HepG2 (cell line): ENCODE measurements around the gene FAM83E. TPM values are rescaled to one million over a fixed set of nuclear protein-coding genes. Genes with fewer than 3 reads are reported as not detected.

Experiments used
- ATAC-seq: fragments of 200-7000 bp; cut with Tn5 transposase; 3 replicates; pipeline ENCODE4 v1.9.1; 2020; ENCODE audit warnings: mild to moderate bottlenecking, moderate library complexity
- BruUV-seq: library from RNA; stranded (reverse); fragments of 400-500 nt; replicated peaks from 2 replicates; lab custom pipeline; 2021; lab: Mats Ljungman, UMichigan
- CTCF ChIA-PET: fragments of 300-600 bp; formaldehyde crosslinking; extraction: SDS; loops from one replicate; lab custom pipeline; 2021; ENCODE audit warnings: low total read pairs, inconsistent platforms, low intra/inter-chr PET ratio; lab: Yijun Ruan, JAX
- POLR2A ChIA-PET: fragments of 350-600 bp; sonication (Branson Sonifier 250); formaldehyde crosslinking; loops from one replicate; lab custom pipeline; 2020; ENCODE audit warnings: antibody characterized with exemption, inconsistent platforms; lab: Yijun Ruan, JAX
- DNase-seq: peaks from one replicate; pipeline ENCODE4 v3.0.0-alpha.2; 2015; ENCODE audit warnings: low spot score
- FAIRE-seq: peaks from 3 replicates; lab custom pipeline; 2011; peaks lifted over from hg19 to GRCh38; lab: Jason Lieb, UNC
- H2AFZ ChIP-seq: one replicate; pipeline ENCODE4 v1.6.1; 2011; ENCODE audit warnings: low read length, inconsistent platforms
- H3K27ac ChIP-seq: fragments of 300-600 bp; 3 replicates; pipeline ENCODE4 v1.8.0; 2011; ENCODE audit warnings: mixed run types, mild to moderate bottlenecking, mixed read lengths, low read length, inconsistent platforms; ENCODE audit not compliant: insufficient read depth; ENCODE audit errors: extremely low read length
- H3K27me3 ChIP-seq, 2 experiments: fragments of 200-600 bp in 1 of 2; 2 replicates in 1 of 2; 3 replicates in 1 of 2; pipeline versions ENCODE4 v1.6.0 to v1.8.0; 2011; ENCODE audit warnings: low read length in 2 of 2, mild to moderate bottlenecking in 2 of 2, moderate library complexity in 2 of 2, inconsistent platforms in 1 of 2; ENCODE audit not compliant: insufficient read depth in 2 of 2, control insufficient read depth in 1 of 2
- H3K36me3 ChIP-seq, 2 experiments: fragments of 200-600 bp in 1 of 2; replicated peaks in 1 of 2; 2 replicates in 1 of 2; 3 replicates in 1 of 2; pipeline versions ENCODE4 v1.5.1 to v1.8.0; 2011; ENCODE audit warnings: low read length in 2 of 2, inconsistent platforms in 1 of 2; ENCODE audit not compliant: insufficient read depth in 2 of 2, control insufficient read depth in 1 of 2
- H3K4me1 ChIP-seq: 2 replicates; pipeline ENCODE4 v1.5.1; 2012; ENCODE audit warnings: low read length, inconsistent platforms; ENCODE audit not compliant: insufficient read depth
- H3K4me2 ChIP-seq: 2 replicates; pipeline ENCODE4 v1.6.0; 2011; ENCODE audit warnings: low read depth, low read length, inconsistent platforms
- H3K4me3 ChIP-seq, 3 experiments: fragments of 200-600 bp in 1 of 3; sonication (generic), shearing (Covaris generic) in 1 of 3; replicated peaks in 1 of 3; 2 replicates each; pipeline ENCODE4 v1.5.1; 2011 to 2016; ENCODE audit warnings: low read length in 3 of 3, inconsistent platforms in 2 of 3, low read depth in 2 of 3, mild to moderate bottlenecking in 2 of 3, control low read depth in 1 of 3, mixed read lengths in 1 of 3; ENCODE audit not compliant: insufficient read depth in 1 of 3
- H3K79me2 ChIP-seq: one replicate; pipeline ENCODE4 v1.6.1; 2011; ENCODE audit warnings: low read length, inconsistent platforms; ENCODE audit not compliant: insufficient read depth
- H3K9ac ChIP-seq: 2 replicates; pipeline ENCODE4 v1.6.0; 2011; ENCODE audit warnings: mild to moderate bottlenecking, low read depth, low read length, inconsistent platforms; ENCODE audit not compliant: insufficient read depth
- H3K9me3 ChIP-seq: 2 replicates; pipeline ENCODE4 v1.5.1; 2012; ENCODE audit warnings: mild to moderate bottlenecking, low read length
- H4K20me1 ChIP-seq: 2 replicates; pipeline ENCODE4 v1.6.0; 2011; ENCODE audit warnings: inconsistent platforms, mild to moderate bottlenecking, low read length, moderate library complexity; ENCODE audit not compliant: insufficient read depth
- PCBP1 ChIP-seq: fragments of 200-400 bp; formaldehyde crosslinking; IDR thresholded peaks from 2 replicates; pipeline ENCODE4 v1.6.1; 2017; ENCODE audit warnings: mild to moderate bottlenecking, low read depth, low read length, borderline replicate concordance
- SMAD3 ChIP-seq: sonication (generic); formaldehyde crosslinking; IDR thresholded peaks from 2 replicates; pipeline ENCODE4 v1.4.0; 2020; ENCODE audit warnings: missing genetic modification reagents
- WGBS: methylation state at CpG from one replicate; pipeline ENCODE4 v1.1.6; 2017; ENCODE audit warnings: low lambda C conversion rate; 5-methylcytosine and 5-hydroxymethylcytosine counted together
- in situ Hi-C: cut with HindIII; loops from 2 replicates; pipeline ENCODE4 v1.10.0; 2017; ENCODE audit warnings: low pct_unique_long_range_greater_than_20kb; ENCODE audit not compliant: extremely low pct_ligation_motif_present
- intact Hi-C: fragments of 100-400 bp; cut with micrococcal nuclease; formaldehyde crosslinking; loops from one replicate; pipeline ENCODE4 v1.10.0; 2022; ENCODE audit not compliant: unreplicated experiment
- polyA plus RNA-seq, 8 experiments: library from polyadenylated mRNA; depleted of rRNA in 3 of 8; stranded (reverse) in 7 of 8; unstranded in 1 of 8; fragments of >200 nt; fragmentation: Illumina TruSeq in 4 of 8; extraction: Trizol in 4 of 8; gene quantifications; 2 replicates each; pipeline versions ENCODE4 v1.2.1 to v1.2.3, GENCODE V29; 2011 to 2016; ENCODE audit warnings: low read depth in 4 of 8, missing spikeins in 1 of 8, mixed read lengths in 1 of 8; ENCODE audit not compliant: insufficient read depth in 1 of 8
- total RNA-seq, 5 experiments: library from RNA; depleted of rRNA; stranded (reverse); fragments of >200 nt; fragmentation: Illumina TruSeq; extraction: Trizol; gene quantifications; 2 replicates each; pipeline ENCODE4 v1.2.3, GENCODE V29; 2016; ENCODE audit warnings: low read depth in 1 of 5
- TF ChIP-seq, protein P1 (sequence below): sonication (generic); formaldehyde crosslinking; IDR thresholded peaks from 2 replicates; pipeline ENCODE4 v1.4.0; 2020; ENCODE audit warnings: missing genetic modification reagents, borderline replicate concordance
- TF ChIP-seq, protein P2 (sequence below): IDR thresholded peaks from 2 replicates; pipeline ENCODE4 v1.4.0; 2020; ENCODE audit warnings: mild to moderate bottlenecking, missing genetic modification reagents
- TF ChIP-seq, protein P3 (sequence below): sonication (generic); formaldehyde crosslinking; IDR thresholded peaks from 2 replicates; pipeline ENCODE4 v1.5.0; 2020; ENCODE audit warnings: mild to moderate bottlenecking, missing genetic modification reagents
- TF ChIP-seq, protein P4 (sequence below): sonication (generic); formaldehyde crosslinking; IDR thresholded peaks from 2 replicates; pipeline ENCODE4 v1.4.0; 2020; ENCODE audit warnings: missing genetic modification reagents, borderline replicate concordance

The FAM83E gene
- total and polyA plus RNA-seq, 2 of the 13 experiments (the other 11 are each of a cell fraction or from before 2014, with no cell fraction given), result 0.18 to 0.60 TPM

DNA sequence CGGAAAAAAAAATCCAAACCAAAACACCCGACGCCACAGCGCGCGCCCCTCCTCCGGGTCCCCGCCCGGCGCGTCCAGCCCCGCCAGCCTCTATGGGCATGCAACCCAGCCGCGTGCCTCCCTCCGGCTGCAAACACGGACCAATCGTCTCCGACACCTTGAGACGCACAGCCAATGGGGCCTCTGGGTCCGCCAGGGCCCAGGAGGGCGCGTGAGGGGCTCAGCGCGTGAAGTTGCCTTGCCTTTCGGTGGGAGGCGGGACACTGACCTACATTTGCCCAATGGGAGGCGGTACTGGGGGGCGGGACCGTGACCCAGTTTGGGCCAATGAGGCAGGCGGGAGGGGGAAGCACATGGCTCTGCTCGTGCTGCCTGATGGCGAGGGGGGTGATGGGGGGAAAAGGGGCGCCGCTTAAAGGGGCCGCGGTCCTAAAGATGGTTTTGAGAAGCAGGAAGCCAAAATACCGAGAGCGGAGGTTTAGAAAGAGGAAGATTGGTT is 22.6 kb upstream of the FAM83E start:
- FAIRE-seq (peak; percentile 84), ATAC-seq (peak; percentile 85), DNase-seq (peak; percentile 96)
- intact Hi-C loops (no loop called here), in situ Hi-C loops (no loop called here)
- H3K79me2 ChIP-seq, result no peaks in the 10 kb centered on the region
- no peaks in the 10 kb centered on the region for H4K20me1 ChIP-seq
- no peak overlapping the region for H2AFZ ChIP-seq
- 0% methylated on average over 10 of the region's 38 CpGs for WGBS
- peak overlapping the region; percentile 96 for H3K4me2 ChIP-seq
- BruUV-seq, result no TSS peak
- CTCF ChIA-PET, result interaction anchor here (0.6 to 0.9 kb wide), 2 partner anchors 9 to 23 kb away, joined by 3 read pairs; partner anchors contain the start of gene CA11
- H3K9ac ChIP-seq, result peak overlapping the region; percentile 49
- H3K27ac ChIP-seq, result peak overlapping the region; percentile 70
- peaks cover 0 to 8% of the 10 kb centered on the region in 2 experiments; a peak in 3 of 5 replicates for H3K27me3 ChIP-seq
- peak overlapping the region; percentile 15 to 76 (median 59); a peak in 4 of 6 replicates for H3K4me3 ChIP-seq
- no peaks in the 10 kb centered on the region for H3K36me3 ChIP-seq
- POLR2A ChIA-PET, result interaction anchor here (0.6 to 2.0 kb wide), 5 partner anchors 8 to 305 kb away, joined by 3 to 12 read pairs (median 4); partner anchors contain the start of genes CA11, RPL18 and SPHK2
- no peaks in the 10 kb centered on the region for H3K9me3 ChIP-seq
- peaks cover 70% of the 10 kb centered on the region for H3K4me1 ChIP-seq
- TF ChIP-seq SMAD3 (CRISPR knock-in tag), result no peak
- TF ChIP-seq, protein P1, sequence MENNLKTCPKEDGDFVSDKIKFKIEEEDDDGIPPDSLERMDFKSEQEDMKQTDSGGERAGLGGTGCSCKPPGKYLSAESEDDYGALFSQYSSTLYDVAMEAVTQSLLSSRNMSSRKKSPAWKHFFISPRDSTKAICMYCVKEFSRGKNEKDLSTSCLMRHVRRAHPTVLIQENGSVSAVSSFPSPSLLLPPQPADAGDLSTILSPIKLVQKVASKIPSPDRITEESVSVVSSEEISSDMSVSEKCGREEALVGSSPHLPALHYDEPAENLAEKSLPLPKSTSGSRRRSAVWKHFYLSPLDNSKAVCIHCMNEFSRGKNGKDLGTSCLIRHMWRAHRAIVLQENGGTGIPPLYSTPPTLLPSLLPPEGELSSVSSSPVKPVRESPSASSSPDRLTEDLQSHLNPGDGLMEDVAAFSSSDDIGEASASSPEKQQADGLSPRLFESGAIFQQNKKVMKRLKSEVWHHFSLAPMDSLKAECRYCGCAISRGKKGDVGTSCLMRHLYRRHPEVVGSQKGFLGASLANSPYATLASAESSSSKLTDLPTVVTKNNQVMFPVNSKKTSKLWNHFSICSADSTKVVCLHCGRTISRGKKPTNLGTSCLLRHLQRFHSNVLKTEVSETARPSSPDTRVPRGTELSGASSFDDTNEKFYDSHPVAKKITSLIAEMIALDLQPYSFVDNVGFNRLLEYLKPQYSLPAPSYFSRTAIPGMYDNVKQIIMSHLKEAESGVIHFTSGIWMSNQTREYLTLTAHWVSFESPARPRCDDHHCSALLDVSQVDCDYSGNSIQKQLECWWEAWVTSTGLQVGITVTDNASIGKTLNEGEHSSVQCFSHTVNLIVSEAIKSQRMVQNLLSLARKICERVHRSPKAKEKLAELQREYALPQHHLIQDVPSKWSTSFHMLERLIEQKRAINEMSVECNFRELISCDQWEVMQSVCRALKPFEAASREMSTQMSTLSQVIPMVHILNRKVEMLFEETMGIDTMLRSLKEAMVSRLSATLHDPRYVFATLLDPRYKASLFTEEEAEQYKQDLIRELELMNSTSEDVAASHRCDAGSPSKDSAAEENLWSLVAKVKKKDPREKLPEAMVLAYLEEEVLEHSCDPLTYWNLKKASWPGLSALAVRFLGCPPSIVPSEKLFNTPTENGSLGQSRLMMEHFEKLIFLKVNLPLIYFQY (CRISPR knock-in tag), result 0 out of 2 replicates have a peak, but pooled peaks have one; percentile 54
- TF ChIP-seq, protein P2, sequence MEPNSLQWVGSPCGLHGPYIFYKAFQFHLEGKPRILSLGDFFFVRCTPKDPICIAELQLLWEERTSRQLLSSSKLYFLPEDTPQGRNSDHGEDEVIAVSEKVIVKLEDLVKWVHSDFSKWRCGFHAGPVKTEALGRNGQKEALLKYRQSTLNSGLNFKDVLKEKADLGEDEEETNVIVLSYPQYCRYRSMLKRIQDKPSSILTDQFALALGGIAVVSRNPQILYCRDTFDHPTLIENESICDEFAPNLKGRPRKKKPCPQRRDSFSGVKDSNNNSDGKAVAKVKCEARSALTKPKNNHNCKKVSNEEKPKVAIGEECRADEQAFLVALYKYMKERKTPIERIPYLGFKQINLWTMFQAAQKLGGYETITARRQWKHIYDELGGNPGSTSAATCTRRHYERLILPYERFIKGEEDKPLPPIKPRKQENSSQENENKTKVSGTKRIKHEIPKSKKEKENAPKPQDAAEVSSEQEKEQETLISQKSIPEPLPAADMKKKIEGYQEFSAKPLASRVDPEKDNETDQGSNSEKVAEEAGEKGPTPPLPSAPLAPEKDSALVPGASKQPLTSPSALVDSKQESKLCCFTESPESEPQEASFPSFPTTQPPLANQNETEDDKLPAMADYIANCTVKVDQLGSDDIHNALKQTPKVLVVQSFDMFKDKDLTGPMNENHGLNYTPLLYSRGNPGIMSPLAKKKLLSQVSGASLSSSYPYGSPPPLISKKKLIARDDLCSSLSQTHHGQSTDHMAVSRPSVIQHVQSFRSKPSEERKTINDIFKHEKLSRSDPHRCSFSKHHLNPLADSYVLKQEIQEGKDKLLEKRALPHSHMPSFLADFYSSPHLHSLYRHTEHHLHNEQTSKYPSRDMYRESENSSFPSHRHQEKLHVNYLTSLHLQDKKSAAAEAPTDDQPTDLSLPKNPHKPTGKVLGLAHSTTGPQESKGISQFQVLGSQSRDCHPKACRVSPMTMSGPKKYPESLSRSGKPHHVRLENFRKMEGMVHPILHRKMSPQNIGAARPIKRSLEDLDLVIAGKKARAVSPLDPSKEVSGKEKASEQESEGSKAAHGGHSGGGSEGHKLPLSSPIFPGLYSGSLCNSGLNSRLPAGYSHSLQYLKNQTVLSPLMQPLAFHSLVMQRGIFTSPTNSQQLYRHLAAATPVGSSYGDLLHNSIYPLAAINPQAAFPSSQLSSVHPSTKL (CRISPR knock-in tag), result peak; percentile 46
- TF ChIP-seq, protein P3, sequence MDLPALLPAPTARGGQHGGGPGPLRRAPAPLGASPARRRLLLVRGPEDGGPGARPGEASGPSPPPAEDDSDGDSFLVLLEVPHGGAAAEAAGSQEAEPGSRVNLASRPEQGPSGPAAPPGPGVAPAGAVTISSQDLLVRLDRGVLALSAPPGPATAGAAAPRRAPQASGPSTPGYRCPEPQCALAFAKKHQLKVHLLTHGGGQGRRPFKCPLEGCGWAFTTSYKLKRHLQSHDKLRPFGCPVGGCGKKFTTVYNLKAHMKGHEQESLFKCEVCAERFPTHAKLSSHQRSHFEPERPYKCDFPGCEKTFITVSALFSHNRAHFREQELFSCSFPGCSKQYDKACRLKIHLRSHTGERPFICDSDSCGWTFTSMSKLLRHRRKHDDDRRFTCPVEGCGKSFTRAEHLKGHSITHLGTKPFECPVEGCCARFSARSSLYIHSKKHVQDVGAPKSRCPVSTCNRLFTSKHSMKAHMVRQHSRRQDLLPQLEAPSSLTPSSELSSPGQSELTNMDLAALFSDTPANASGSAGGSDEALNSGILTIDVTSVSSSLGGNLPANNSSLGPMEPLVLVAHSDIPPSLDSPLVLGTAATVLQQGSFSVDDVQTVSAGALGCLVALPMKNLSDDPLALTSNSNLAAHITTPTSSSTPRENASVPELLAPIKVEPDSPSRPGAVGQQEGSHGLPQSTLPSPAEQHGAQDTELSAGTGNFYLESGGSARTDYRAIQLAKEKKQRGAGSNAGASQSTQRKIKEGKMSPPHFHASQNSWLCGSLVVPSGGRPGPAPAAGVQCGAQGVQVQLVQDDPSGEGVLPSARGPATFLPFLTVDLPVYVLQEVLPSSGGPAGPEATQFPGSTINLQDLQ (CRISPR knock-in tag), result peak; percentile 29; the same call in 1 of the 2 replicates
- TF ChIP-seq PCBP1, result no peak
- TF ChIP-seq, protein P4, sequence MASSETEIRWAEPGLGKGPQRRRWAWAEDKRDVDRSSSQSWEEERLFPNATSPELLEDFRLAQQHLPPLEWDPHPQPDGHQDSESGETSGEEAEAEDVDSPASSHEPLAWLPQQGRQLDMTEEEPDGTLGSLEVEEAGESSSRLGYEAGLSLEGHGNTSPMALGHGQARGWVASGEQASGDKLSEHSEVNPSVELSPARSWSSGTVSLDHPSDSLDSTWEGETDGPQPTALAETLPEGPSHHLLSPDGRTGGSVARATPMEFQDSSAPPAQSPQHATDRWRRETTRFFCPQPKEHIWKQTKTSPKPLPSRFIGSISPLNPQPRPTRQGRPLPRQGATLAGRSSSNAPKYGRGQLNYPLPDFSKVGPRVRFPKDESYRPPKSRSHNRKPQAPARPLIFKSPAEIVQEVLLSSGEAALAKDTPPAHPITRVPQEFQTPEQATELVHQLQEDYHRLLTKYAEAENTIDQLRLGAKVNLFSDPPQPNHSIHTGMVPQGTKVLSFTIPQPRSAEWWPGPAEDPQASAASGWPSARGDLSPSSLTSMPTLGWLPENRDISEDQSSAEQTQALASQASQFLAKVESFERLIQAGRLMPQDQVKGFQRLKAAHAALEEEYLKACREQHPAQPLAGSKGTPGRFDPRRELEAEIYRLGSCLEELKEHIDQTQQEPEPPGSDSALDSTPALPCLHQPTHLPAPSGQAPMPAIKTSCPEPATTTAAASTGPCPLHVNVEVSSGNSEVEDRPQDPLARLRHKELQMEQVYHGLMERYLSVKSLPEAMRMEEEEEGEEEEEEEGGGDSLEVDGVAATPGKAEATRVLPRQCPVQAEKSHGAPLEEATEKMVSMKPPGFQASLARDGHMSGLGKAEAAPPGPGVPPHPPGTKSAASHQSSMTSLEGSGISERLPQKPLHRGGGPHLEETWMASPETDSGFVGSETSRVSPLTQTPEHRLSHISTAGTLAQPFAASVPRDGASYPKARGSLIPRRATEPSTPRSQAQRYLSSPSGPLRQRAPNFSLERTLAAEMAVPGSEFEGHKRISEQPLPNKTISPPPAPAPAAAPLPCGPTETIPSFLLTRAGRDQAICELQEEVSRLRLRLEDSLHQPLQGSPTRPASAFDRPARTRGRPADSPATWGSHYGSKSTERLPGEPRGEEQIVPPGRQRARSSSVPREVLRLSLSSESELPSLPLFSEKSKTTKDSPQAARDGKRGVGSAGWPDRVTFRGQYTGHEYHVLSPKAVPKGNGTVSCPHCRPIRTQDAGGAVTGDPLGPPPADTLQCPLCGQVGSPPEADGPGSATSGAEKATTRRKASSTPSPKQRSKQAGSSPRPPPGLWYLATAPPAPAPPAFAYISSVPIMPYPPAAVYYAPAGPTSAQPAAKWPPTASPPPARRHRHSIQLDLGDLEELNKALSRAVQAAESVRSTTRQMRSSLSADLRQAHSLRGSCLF (CRISPR knock-in tag), result no peak
